Activated T-cell treated with anti-CD3 and anti-CD28 coated beads, Interleukin-2, amount 50 U/mL, for 24 hours (primary cell): ENCODE measurements around the gene PIK3R2.
"Not testable (repeated sequence)": the region's sequence is repeated elsewhere in the genome, so short reads cannot be mapped to it uniquely, and the experiment has no call there.

Source experiments
- DNase-seq: peaks from one replicate; pipeline ENCODE4 v3.0.0-alpha.2; 2020
- H3K27ac Mint-ChIP-seq: 2 replicates; pipeline ENCODE4 v1.8.0; 2020; ENCODE audit warnings: mild to moderate bottlenecking, mixed read lengths
- H3K27me3 Mint-ChIP-seq: 2 replicates; pipeline ENCODE4 v1.8.0; 2020; ENCODE audit warnings: mixed read lengths
- H3K36me3 Mint-ChIP-seq: 2 replicates; pipeline ENCODE4 v1.8.0; 2020; ENCODE audit warnings: low read depth, mixed read lengths
- H3K4me1 Mint-ChIP-seq: 2 replicates; pipeline ENCODE4 v1.8.0; 2020; ENCODE audit warnings: low read depth, mixed read lengths
- H3K4me3 Mint-ChIP-seq: 2 replicates; pipeline ENCODE4 v1.8.0; 2020; ENCODE audit warnings: mild to moderate bottlenecking, moderate library complexity, mixed read lengths
- H3K9me3 Mint-ChIP-seq: 2 replicates; pipeline ENCODE4 v1.8.0; 2020; ENCODE audit warnings: mixed read lengths

The PIK3R2 gene

DNA sequence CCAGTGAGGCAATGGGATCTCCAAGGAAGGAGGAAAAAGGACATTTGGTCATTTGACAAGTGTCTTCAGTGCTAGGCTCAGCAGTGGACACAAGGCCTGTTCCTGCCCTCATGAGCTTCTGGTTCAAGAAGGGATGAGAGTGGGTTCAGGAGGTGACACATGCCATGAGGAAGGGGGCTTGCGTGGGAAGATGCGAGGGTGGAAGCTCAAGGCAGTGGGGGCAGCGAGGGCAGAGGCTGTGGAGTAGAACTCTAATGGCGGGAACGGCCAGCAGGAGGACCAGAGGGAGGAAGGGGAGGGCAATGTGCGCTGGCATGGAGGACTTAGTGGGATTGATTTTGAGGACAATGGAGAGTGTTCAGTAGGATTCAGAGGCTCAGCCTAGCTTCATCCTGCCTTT is 3.3 kb downstream of the PIK3R2 start:
- peak overlapping the region; percentile 8 for H3K27ac Mint-ChIP-seq
- H3K36me3 Mint-ChIP-seq = peaks cover 26% of the 10 kb centered on the region
- DNase-seq = no peak
- no peaks in the 10 kb centered on the region for H3K27me3 Mint-ChIP-seq
- H3K4me1 Mint-ChIP-seq = peaks cover 33% of the 10 kb centered on the region
- H3K4me3 Mint-ChIP-seq = no peak overlapping the region
- H3K9me3 Mint-ChIP-seq = no peaks in the 10 kb centered on the region

DNA sequence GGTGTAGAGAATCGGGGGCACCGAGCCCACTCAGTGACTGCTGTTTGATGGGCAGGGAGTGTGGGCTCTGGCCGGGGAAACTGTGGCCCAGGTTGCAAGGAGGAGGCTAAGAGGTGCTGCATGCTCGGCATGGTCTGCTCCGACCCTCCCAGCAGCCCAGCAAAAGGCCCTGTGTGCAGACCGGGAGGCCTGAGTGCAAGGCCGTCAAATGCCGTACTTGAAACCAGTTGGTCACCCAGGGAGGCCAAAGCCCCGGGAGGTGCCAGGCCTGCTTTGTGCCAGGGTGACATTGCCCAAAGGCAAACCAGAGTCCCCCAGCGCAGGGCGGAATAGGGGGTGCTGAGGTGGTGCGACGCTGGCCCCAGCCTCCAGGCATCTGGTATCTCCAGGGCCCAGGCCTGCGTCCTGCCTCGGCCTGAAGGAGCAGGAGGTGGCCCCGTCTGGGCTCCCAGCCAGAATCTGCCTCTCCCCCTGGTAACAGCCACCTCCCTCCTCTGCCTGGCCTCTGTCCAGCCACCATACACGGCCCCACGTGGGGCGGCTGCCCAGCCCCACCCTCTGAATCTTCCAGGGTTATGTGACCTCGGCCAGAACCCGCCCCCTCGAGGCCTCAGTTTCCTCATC is 4.0 kb downstream of the PIK3R2 start:
- DNase-seq = no peak
- Mint-ChIP-seq H3K9me3 (no peaks in the 10 kb centered on the region), H3K27me3 (no peaks in the 10 kb centered on the region), H3K36me3 (peaks cover 32% of the 10 kb centered on the region), H3K27ac (no peak overlapping the region), H3K4me3 (no peak overlapping the region), H3K4me1 (peaks cover 31% of the 10 kb centered on the region)

DNA sequence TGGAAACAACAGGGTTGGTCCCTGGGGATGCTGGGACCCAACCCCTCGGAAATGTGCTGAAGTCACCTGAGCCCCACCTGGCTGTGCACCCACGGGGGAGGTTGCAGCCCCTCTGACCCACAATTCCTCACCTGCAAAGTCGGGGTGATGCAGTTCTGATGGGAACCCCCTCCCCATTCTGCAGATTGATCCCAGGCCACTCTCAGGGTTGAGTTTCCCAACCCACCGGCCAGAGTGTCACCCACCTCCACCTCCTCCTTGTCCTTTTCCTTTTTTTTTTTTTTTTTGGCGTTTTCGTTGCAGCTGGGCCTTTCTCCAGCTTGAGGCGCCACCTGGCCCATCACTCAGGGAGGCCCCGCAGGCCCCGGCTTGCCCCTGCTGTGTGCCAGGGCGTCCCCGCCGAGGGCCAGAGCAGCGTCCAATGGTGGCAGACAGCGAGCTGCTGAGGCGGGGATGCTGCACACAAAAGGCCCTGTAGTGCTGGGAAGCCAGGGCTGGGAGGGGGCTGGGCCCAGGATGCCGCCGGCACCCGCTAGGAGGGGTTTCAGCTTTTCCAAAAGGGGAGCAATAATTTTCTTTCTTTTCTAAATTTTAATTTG is 4.6 kb downstream of the PIK3R2 start:
- no peaks in the 10 kb centered on the region for H3K9me3 Mint-ChIP-seq
- no peak for DNase-seq
- H3K27me3 Mint-ChIP-seq = no peaks in the 10 kb centered on the region
- H3K27ac Mint-ChIP-seq = no peak overlapping the region
- no peak overlapping the region for H3K4me3 Mint-ChIP-seq
- H3K4me1 Mint-ChIP-seq = peaks cover 27% of the 10 kb centered on the region
- H3K36me3 Mint-ChIP-seq = peaks cover 38% of the 10 kb centered on the region

DNA sequence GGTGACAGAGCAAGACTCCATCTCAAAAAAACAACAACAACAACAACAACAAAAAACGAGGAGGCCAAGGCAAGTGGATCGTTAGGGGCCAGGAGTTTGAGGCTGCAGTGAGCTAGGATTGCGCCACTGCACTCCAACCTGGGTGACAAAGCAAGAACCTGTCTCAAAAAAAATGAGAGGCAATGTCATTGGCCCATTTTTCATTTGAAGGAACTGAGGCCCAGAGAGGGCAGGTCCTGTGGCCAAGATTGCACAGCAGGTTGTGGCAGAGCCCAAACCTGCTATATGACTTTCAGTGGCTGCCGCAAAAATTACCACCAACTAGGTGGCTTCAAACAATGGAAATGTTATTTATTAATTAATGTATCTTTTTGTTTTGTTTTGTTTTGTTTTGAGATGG is 5.5 kb downstream of the PIK3R2 start:
- Mint-ChIP-seq H3K4me1 (peaks cover 26% of the 10 kb centered on the region), H3K27me3 (no peaks in the 10 kb centered on the region), H3K4me3 (no peak overlapping the region), H3K9me3 (no peaks in the 10 kb centered on the region), H3K27ac (no peak overlapping the region), H3K36me3 (peaks cover 46% of the 10 kb centered on the region)
- DNase-seq = no peak

DNA sequence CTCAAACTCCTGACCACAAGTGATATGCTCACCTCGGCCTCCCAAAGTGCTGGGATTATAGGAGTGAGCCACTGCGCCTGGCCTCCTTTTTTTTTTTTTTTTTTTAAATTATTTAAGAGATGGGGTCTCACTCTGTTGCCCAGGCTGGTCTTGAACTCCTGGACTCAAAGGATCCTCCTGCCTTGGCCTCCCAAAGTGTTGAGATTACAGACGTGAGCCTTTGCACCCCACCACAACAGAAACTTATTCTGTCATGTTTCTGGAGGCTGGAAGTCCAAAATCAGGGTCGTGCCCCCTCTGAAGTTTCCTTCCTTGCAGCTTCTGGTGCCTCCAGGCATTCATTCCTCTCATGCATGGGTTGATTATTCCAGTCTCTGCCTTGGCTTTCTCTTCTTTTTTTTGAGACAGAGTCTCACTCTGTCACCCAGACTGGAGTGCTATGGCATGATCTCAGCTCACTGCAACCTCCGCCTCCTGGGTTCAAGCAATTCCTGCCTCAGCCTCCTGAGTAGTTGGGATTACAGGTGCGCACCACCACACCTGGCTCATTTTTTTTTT is 6.2 kb downstream of the PIK3R2 start:
- DNase-seq, H3K4me3 Mint-ChIP-seq, H3K9me3 Mint-ChIP-seq, H3K27me3 Mint-ChIP-seq, H3K27ac Mint-ChIP-seq: not testable (repeated sequence)
- peaks cover 22% of the 10 kb centered on the region for H3K4me1 Mint-ChIP-seq
- peaks cover 44% of the 10 kb centered on the region for H3K36me3 Mint-ChIP-seq

DNA sequence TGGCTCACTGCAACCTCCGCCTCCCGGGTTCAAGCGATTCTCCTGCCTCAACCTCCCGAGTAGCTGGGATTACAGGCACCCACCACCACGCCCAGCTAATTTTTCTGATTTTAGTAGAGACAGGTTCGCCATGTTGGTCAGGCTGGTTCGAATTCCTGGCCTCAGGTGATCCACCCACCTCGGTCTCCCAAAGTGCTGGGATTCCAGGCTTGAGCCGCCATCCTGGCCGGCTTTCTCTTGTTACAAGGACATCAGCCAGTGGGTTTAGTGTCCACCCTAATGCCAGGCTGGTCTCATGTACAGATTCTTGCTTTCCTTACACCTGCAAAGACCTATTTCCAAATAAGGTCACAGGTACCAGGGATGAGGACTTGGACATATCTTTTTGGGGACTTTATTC is 6.8 kb downstream of the PIK3R2 start:
- no peak for DNase-seq

DNA sequence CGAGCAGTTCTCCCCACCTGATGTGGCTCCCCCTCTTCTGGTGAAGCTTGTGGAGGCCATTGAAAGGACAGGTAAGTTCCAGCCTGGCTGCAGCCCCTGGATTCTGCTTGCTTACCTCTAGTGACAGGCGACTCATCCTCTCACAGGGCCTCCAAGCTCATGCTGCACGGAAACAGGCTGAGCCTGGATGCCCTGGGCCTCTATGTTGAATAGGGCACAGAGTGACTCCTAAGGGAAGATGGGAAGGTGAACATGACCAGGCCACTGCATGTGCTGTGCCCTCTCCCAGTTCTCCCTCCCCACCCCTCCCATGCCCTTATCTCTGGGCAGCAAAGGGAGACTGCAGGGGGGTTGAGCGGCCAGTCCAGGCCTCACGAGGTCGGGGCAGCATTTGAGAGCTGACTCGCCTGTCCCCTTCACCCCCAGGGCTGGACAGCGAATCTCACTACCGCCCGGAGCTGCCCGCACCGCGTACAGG is 7.6 kb downstream of the PIK3R2 start:
- Mint-ChIP-seq H3K4me3 (peak overlapping the region; percentile 69), H3K36me3 (peaks cover 44% of the 10 kb centered on the region), H3K27ac (peak overlapping the region; percentile 65), H3K9me3 (no peaks in the 10 kb centered on the region), H3K4me1 (peaks cover 16% of the 10 kb centered on the region), H3K27me3 (no peaks in the 10 kb centered on the region)
- DNase-seq = no peak

More for the DNA sequence above, 6.8 kb downstream of the PIK3R2 start:
- Mint-ChIP-seq H3K27me3 (no peaks in the 10 kb centered on the region), H3K27ac (no peak overlapping the region), H3K4me1 (peaks cover 16% of the 10 kb centered on the region), H3K9me3 (no peaks in the 10 kb centered on the region), H3K4me3 (peak overlapping the region; percentile 69), H3K36me3 (peaks cover 44% of the 10 kb centered on the region)

DNA sequence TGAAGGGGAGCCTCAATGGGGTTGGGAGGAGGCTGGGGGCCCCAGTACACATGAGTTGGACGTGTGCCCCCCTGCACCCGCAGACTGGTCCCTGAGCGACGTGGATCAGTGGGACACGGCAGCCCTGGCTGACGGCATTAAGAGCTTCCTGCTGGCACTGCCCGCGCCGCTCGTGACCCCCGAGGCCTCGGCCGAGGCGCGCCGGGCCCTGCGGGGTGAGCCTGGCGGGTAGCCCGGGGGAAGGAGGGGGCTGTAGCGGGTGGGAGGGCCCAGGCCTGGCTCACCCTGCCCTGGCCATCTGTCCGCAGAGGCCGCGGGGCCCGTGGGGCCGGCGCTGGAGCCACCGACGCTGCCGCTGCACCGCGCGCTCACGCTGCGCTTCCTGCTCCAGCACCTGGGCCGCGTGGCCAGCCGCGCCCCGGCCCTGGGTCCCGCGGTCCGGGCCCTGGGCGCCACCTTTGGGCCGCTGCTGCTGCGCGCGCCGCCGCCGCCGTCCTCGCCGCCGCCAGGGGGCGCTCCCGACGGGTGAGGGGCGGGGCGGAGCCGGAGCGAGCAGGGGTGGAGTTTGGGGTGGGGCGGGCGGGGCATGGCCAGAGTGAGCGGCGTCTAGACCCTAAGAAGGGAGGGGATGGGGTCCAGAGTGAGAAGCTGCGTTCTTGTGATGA is 8.1 kb downstream of the PIK3R2 start:
- peaks cover 49% of the 10 kb centered on the region for H3K36me3 Mint-ChIP-seq
- H3K27me3 Mint-ChIP-seq = no peaks in the 10 kb centered on the region
- H3K27ac Mint-ChIP-seq = peak overlapping the region; percentile 55
- H3K4me1 Mint-ChIP-seq = peaks cover 16% of the 10 kb centered on the region
- DNase-seq = peak; percentile 90
- no peaks in the 10 kb centered on the region for H3K9me3 Mint-ChIP-seq
- H3K4me3 Mint-ChIP-seq = peak overlapping the region; percentile 69

DNA sequence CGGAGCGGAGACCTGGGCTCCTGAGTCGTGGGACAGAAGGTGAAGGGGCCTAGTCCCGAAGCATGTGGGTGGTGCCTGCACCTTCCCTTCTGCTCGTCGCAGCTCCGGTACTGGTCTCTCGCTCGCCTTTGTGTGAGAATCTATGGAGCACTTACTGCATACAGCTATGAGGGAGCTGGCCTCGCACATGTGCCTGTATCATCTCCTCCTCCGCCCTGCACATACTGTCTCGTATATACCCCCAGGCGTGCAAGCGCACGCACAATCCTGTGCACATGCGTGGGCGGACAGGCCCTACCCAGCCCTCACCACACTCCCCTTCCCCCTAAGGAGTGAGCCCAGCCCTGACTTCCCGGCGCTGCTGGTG is 8.7 kb downstream of the PIK3R2 start:
- no peak for DNase-seq
- H3K9me3 Mint-ChIP-seq = no peaks in the 10 kb centered on the region
- H3K27ac Mint-ChIP-seq = no peak overlapping the region
- H3K4me3 Mint-ChIP-seq = peak overlapping the region; percentile 36
- H3K4me1 Mint-ChIP-seq = peaks cover 13% of the 10 kb centered on the region
- peaks cover 49% of the 10 kb centered on the region for H3K36me3 Mint-ChIP-seq
- H3K27me3 Mint-ChIP-seq = no peaks in the 10 kb centered on the region

DNA sequence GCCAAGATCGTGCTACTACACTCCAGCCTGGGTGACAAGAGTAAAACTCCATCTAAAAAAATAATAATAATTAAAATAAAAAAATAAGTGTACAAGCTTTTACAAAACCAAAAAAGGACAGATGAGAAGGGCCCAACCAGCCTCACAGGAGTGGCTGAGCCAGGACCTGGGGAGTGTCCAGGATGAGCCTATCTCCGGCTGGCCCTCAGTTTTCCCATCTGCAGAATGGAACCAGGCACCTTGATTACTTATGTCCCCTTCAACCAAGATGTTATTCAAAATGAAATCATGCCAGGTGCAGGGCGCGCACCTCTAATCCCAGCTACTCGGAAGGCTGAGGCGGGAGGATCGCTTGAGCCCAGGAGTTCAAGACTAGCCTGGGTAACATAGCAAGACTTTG is 11.1 kb downstream of the PIK3R2 start:
- H3K4me3 Mint-ChIP-seq = no peak overlapping the region
- peaks cover 13% of the 10 kb centered on the region for H3K4me1 Mint-ChIP-seq
- H3K27me3 Mint-ChIP-seq = no peaks in the 10 kb centered on the region
- DNase-seq = no peak
- no peaks in the 10 kb centered on the region for H3K9me3 Mint-ChIP-seq
- peaks cover 66% of the 10 kb centered on the region for H3K36me3 Mint-ChIP-seq
- H3K27ac Mint-ChIP-seq = no peak overlapping the region

DNA sequence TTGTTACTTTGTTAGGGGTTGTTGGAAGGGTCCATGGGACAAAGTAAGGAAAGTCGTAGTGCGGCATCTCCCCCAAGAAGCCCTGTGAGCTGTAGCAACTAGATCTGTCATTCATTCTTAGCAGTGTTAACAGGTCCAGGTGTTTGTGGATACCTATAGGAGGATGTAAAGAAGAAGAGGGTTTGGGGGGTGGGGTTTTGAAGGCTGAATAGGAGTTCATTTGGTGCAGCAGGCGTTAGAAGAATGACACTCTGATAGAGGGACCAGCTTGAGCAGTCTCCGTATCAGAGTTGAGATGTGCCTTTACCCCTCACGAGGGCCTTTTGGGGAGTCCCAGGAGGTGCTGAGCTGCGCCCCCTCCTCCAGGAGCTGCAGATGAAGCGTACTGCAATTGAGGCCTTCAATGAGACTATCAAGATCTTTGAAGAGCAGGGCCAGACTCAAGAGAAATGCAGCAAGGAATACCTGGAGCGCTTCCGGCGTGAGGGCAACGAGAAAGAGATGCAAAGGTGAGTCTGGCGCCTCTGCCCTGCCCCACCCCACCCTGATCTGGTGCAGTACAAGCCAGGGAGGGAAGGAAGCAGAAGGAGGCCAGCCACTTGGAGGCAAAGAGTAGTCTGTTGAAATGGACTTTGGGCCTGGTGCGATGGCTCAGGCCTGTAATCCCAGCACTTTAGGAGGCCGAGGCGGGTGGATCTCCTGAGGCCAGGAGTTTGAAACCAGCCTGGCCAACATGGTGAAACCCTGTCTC is 13.0 kb downstream of the PIK3R2 start:
- no peak for DNase-seq
- no peaks in the 10 kb centered on the region for H3K9me3 Mint-ChIP-seq
- no peak overlapping the region for H3K4me3 Mint-ChIP-seq
- no peak overlapping the region for H3K27ac Mint-ChIP-seq
- H3K36me3 Mint-ChIP-seq = peaks cover 75% of the 10 kb centered on the region
- H3K27me3 Mint-ChIP-seq = no peaks in the 10 kb centered on the region
- H3K4me1 Mint-ChIP-seq = peaks cover 4% of the 10 kb centered on the region

DNA sequence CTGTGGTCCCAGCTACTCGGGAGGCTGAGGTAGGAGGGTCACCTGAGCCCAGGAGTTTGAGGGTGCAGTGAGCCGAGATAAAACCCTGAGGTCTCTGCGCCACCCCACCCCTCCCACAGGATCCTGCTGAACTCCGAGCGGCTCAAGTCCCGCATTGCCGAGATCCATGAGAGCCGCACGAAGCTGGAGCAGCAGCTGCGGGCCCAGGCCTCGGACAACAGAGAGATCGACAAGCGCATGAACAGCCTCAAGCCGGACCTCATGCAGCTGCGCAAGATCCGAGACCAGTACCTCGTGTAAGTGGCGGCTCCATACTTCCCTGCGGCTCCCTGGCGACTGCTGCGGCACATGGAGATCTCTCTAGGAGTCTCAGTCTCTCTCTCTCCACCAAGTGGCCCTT is 14.0 kb downstream of the PIK3R2 start:
- H3K27ac Mint-ChIP-seq = no peak overlapping the region
- no peaks in the 10 kb centered on the region for H3K27me3 Mint-ChIP-seq
- no peaks in the 10 kb centered on the region for H3K4me1 Mint-ChIP-seq
- no peak overlapping the region for H3K4me3 Mint-ChIP-seq
- H3K9me3 Mint-ChIP-seq = no peaks in the 10 kb centered on the region
- DNase-seq = no peak
- H3K36me3 Mint-ChIP-seq = peaks cover 77% of the 10 kb centered on the region

DNA sequence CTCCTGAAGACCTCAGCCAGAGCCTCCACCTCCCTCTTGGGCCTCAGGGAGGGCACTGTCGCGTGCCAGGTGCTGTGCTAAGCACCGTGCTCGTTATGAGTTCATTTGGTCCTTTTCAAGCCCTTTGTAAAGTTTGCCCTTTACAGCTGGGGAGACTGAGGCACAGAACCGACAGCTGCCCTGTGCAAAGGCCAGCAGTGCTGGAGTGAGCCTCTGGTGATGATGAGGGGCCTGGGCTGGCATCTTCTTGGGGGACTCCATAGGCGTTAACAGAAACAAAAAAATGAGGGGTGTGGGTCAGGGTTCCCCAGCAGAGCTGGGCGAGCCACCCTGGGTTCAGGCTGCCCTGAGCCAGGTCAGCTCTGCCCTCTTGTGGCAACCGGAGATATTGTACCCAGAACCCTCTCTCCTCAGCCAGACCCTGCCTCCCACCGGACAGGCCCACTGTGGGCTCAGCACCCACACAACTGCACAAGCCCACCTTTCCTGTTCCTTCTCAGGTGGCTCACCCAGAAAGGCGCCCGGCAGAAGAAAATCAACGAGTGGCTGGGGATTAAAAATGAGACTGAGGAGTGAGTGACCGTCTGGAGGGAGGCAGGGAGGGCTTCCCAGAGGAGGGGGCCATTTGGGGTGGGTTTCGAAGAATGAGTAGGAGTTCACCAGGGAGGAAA is 15.1 kb downstream of the PIK3R2 start:
- Mint-ChIP-seq H3K9me3 (no peaks in the 10 kb centered on the region), H3K27ac (no peak overlapping the region), H3K27me3 (no peaks in the 10 kb centered on the region), H3K4me3 (no peak overlapping the region), H3K36me3 (peaks cover 66% of the 10 kb centered on the region), H3K4me1 (peaks cover 4% of the 10 kb centered on the region)
- DNase-seq = peak; percentile 74
